Measurements from ENCODE around the gene ALG1L2. TPM values are rescaled to one million over a fixed set of nuclear protein-coding genes. Genes with fewer than 3 reads are reported as not detected.
A peak's percentile ranks its signal among the peaks of the same experiment; 100 is the strongest.
"Not testable (repeated sequence)": the region's sequence is repeated elsewhere in the genome, so short reads cannot be mapped to it uniquely, and the experiment has no call there.

The ALG1L2 gene
- total RNA-seq, 1 donor: not detected

- DNase-seq (ENCODE audit: low read depth in 2 of 3, low spot score in 2 of 3): not testable (repeated sequence)
These were observed 38.7 kb downstream of the ALG1L2 start for GRCh38 chr3:130120291-130120690.

DNA sequence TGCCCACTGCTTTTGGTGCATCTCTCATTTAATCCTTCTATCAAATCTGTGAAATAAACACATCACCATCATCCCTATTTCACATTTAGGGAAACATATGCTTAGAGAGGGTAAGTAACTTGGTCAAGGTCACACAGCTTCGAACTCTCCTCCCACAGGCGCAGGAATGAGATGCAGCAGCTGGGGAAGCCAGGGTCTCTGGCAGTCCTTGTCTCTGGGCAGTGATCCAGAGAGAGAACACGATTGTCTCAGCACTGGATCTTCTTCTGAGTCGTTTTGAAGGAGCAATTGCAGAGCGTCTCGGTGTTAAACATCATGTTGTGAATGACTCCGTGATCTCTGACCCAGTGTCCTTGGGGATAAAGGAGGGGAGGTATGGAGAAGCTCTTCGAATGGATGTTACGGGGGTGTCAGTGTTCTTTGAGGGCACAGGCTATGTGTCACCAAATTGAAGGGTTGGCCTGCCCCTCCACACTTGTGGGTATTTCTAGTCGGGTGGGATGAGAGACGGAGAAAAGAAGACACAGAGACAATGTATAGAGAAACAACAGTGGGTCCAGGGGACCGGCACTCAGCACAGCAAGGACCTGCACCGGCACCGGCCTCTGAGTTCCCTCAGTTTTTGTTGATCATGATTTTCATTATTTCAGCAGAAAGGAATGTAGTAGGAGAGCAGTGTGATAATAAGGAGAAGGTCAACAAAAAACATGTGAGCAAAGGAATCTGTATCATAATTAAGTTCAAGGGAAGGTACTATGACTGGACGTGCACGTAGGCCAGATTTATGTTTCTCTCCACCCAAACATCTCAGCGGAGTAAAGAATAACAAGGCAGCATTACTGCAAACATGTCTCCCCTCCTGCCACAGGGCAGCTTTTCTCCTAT lies 41.5 kb downstream of the ALG1L2 start:
- DNase-seq (ENCODE audit: low read depth in 2 of 3, low spot score in 2 of 3): not testable (repeated sequence)

DNA sequence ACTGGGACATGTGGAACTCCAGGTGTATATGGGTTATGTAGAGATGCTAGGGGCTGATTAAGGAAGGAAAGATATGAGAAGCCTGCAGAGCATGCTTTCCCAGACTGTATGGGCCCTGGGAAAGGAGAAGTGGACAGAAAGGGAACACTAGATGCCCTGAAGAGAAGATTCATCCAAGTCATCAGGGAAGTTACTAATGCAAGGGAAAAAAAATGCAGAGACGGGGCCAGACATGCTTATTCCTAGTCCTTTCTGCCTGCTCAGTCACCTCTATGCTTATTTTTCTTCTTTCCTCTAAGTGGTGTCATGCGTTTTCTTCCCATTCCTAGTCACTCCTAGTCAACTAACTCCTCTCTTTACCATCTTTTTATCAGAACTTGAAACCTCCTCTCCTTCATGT lies 43.8 kb downstream of the ALG1L2 start:
- not testable (repeated sequence) for DNase-seq (ENCODE audit: low read depth in 2 of 3, low spot score in 2 of 3)

DNA sequence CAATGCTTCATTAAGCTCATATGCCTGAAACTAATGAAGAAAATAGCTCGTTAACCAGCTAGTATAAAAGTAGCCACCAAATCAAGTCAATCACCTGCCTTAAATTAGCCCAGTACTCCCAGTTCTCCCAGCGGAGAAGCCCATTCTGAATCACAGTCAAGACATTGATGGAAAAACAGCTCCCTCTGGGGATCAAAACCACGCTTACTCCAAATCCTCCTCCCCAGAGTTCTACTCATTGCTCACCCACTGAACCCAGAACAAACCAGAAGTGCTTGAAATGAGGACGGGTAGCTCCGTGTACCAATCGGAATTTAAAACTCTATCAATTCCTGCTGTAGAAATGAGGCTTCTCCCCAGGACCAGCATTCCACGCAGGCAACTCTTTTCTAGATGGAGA lies 54.7 kb downstream of the ALG1L2 start:
- DNase-seq (ENCODE audit: low read depth in 2 of 3, low spot score in 2 of 3): not testable (repeated sequence)

GRCh38 chr3:130137685-130138084 lies 56.1 kb downstream of the ALG1L2 start:
- DNase-seq (ENCODE audit: low read depth in 2 of 3, low spot score in 2 of 3): not testable (repeated sequence)

DNA sequence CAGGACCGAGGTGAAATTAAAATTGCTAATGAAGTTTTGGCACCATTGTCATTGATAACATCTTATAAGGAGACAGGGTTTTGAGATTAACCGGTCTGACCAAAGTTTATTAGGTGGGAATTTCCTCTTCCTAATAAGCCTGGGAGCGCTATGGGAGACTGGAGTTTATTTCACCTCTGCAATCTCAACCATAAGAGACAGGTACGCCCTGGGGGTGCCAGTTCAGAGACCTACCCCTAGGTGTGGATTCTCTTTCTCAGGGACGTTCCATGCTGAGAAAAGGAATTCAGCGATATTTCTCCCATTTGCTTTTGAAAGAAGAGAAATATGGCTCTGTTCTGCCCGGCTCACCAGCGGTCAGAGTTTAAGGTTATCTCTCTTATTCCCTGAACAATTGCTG lies 57.4 kb downstream of the ALG1L2 start:
- not testable (repeated sequence) for DNase-seq (ENCODE audit: low read depth in 2 of 3, low spot score in 2 of 3)

DNA sequence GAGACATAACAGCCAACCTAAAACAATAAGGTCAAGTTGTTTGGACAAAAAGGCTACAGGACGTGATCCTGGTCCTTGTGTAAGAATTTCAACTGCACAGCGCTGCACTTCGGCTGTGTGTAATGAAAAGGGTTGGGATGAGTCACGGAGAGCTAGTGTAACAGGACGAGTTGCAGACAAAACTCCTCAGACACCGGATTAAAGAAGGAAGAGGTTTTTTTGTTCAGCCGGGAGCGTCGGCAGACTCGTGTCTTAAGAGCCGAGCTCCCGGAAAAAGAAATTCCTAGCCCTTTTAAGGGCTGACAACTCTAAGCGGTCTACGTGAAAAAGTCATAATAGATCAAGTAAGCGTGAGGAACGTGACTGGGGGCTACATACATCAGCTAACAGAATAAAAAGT lies 59.1 kb downstream of the ALG1L2 start:
- DNase-seq (ENCODE audit: low read depth in 2 of 3, low spot score in 2 of 3): not testable (repeated sequence)

DNA sequence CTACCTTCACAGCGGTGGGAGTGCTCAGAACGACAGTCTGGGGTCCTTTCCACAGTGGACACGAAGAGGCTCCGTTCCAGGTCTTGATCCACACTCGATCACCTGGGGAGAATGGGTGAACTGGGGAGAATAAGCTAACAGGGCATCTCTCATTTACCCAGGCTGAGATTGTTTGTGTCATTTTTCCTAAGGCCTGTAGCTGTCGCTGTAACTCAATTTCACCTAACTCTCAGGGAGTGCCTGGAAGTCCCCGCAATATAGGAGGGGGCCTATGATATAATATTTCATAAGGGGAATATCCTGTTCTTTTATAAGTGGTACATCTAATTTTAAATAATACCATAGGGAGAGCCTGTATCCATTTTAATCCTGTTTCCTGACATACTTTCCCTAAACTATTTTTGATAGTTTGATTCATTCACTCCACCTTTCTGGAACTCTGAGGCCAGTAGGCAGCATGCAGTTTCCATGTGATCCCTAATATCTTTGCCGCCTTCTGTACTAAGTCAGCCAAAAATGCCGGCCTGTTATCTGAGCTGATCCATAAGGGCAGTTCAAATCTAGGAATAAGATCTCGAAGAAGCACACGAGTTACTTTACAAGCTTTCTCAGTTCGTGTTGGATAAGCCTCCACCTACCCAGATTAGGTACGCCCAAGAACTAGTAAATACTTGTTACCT lies 62.2 kb downstream of the ALG1L2 start:
- DNase-seq (ENCODE audit: low read depth in 2 of 3, low spot score in 2 of 3): not testable (repeated sequence)

GRCh38 chr3:130144328-130144650 lies 62.7 kb downstream of the ALG1L2 start:
- not testable (repeated sequence) for DNase-seq (ENCODE audit: low read depth in 2 of 3, low spot score in 2 of 3)

DNA sequence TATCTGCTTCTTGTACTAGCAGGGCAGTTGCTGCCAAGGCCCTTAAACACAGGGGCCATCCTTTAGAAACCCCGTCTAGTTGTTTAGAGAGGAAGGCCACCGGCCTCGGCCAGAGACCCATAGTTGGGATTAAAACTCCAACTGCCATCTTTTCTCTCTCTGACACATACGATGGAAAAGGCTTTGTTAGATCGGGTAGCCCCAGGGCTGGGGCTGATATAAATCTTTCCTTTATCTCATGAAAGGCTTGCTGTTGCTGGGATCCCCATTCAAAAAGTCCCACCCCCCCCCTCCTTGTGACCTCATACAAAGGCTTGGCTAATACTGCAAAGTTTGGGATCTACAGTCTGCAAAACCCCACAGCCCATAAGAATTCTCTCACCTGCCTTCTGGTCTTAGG lies 63.8 kb downstream of the ALG1L2 start:
- DNase-seq (ENCODE audit: low read depth in 2 of 3, low spot score in 2 of 3): not testable (repeated sequence)

DNA sequence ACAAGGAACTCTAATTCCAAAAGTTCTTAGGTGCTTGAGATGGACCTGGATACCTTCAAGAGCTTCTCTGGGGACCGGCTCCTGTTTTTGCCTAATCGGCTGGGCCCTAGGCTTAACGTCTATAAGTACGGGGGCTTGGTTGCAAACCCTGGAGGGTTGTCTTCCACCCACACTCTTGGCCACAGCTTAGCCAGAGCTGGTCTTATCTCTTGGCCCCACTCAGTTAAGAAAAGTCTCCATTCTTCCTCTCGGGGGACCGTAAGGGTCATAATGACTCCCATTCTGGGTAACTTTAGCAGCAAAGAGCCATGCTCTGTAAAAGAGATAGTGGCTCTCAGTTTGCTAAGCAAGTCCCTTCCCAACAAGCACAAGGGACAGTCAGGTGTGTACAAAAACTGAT lies 64.8 kb downstream of the ALG1L2 start:
- DNase-seq (ENCODE audit: low read depth in 2 of 3, low spot score in 2 of 3): peak in 1 of 3 donors; percentile 36

Other genes starting within 250 kb of the ALG1L2 start
- 9.4 TPM for gene TMCC1, start 188.1 kb upstream of the ALG1L2 start, total RNA-seq
- 6.5 TPM for gene TRH, start 107.1 kb upstream of the ALG1L2 start, total RNA-seq

Data from hematopoietic multipotent progenitor cell (in vitro differentiated cells).